IMR-90 (cell line): ENCODE data around the gene CYP27C1. TPM values are rescaled to one million over a fixed set of nuclear protein-coding genes. Genes with fewer than 3 reads are reported as not detected.

Source experiments
- ATAC-seq: fragments of 200-7000 bp; cut with Tn5 transposase; 2 replicates; pipeline ENCODE4 v1.9.1; 2020; ENCODE audit warnings: low read depth, mild to moderate bottlenecking, moderate library complexity
- BruUV-seq: library from RNA; stranded (reverse); fragments of 400-500 nt; replicated peaks from 2 replicates; lab custom pipeline; 2021; lab: Mats Ljungman, UMichigan
- CTCF ChIA-PET: fragments of 300-600 bp; formaldehyde crosslinking; extraction: SDS; loops from one replicate; lab custom pipeline; 2021; ENCODE audit warnings: antibody characterized with exemption; lab: Yijun Ruan, JAX
- POLR2A ChIA-PET: fragments of 300-600 bp; sonication (Branson Sonifier 250); formaldehyde crosslinking; loops from one replicate; lab custom pipeline; 2022; ENCODE audit warnings: antibody characterized with exemption; ENCODE audit not compliant: unreplicated experiment; lab: Charles Lee
- DNase-seq: peaks from one replicate; pipeline ENCODE4 v3.0.0; 2013
- H2AFZ ChIP-seq: replicated peaks from 2 replicates; pipeline ENCODE3; 2013; ENCODE audit warnings: low read length, mild to moderate bottlenecking; ENCODE audit not compliant: poor library complexity
- H2AK5ac ChIP-seq: 2 replicates; pipeline ENCODE4 v1.6.1; 2013; ENCODE audit warnings: low read depth, low read length, inconsistent platforms
- H2AK9ac ChIP-seq: replicated peaks from 2 replicates; pipeline ENCODE3; 2013; ENCODE audit warnings: mild to moderate bottlenecking, low read depth, low read length, moderate library complexity; ENCODE audit not compliant: poor library complexity
- H2BK120ac ChIP-seq: 2 replicates; pipeline ENCODE4 v1.6.1; 2013; ENCODE audit warnings: low read depth, low read length, inconsistent platforms
- H2BK15ac ChIP-seq: 3 replicates; pipeline ENCODE4 v1.6.1; 2013; ENCODE audit warnings: low read depth, low read length, inconsistent platforms
- H2BK20ac ChIP-seq: 2 replicates; pipeline ENCODE4 v1.6.1; 2013; ENCODE audit warnings: low read depth, mild to moderate bottlenecking, inconsistent platforms, low read length, moderate library complexity
- H2BK5ac ChIP-seq: 2 replicates; pipeline ENCODE4 v1.6.1; 2013; ENCODE audit warnings: mild to moderate bottlenecking, low read depth, low read length, inconsistent platforms; ENCODE audit not compliant: poor library complexity, severe bottlenecking
- H3K14ac ChIP-seq: replicated peaks from 2 replicates; pipeline ENCODE4 v1.6.1; 2013; ENCODE audit warnings: low read depth, low read length, inconsistent platforms
- H3K18ac ChIP-seq: 2 replicates; pipeline ENCODE4 v1.6.1; 2013; ENCODE audit warnings: low read depth, low read length, control low read depth
- H3K23ac ChIP-seq: 2 replicates; pipeline ENCODE4 v1.6.1; 2013; ENCODE audit warnings: low read depth, low read length, inconsistent platforms
- H3K27ac ChIP-seq: 2 replicates; pipeline ENCODE4 v1.5.1; 2013; ENCODE audit warnings: mild to moderate bottlenecking, control low read depth, low read length; ENCODE audit not compliant: insufficient read depth
- H3K27me3 ChIP-seq: 2 replicates; pipeline ENCODE4 v1.6.1; 2013; ENCODE audit warnings: low read length; ENCODE audit not compliant: control insufficient read depth, insufficient read depth
- H3K36me3 ChIP-seq: 2 replicates; pipeline ENCODE4 v1.6.1; 2013; ENCODE audit warnings: low read length, mixed read lengths; ENCODE audit not compliant: control insufficient read depth, insufficient read depth
- H3K4ac ChIP-seq: 2 replicates; pipeline ENCODE4 v1.6.1; 2013; ENCODE audit warnings: low read depth, low read length, inconsistent platforms
- H3K4me1 ChIP-seq: 2 replicates; pipeline ENCODE4 v1.6.1; 2013; ENCODE audit warnings: low read length, mixed read lengths; ENCODE audit not compliant: control insufficient read depth, insufficient read depth
- H3K4me2 ChIP-seq: 2 replicates; pipeline ENCODE4 v1.6.1; 2013; ENCODE audit warnings: low read depth, mild to moderate bottlenecking, control low read depth, low read length, moderate library complexity
- H3K4me3 ChIP-seq: 2 replicates; pipeline ENCODE4 v1.5.1; 2013; ENCODE audit warnings: low read depth, mild to moderate bottlenecking, control low read depth, low read length, moderate library complexity; ENCODE audit not compliant: insufficient read depth
- H3K56ac ChIP-seq: 2 replicates; pipeline ENCODE4 v1.6.1; 2013; ENCODE audit warnings: low read length, inconsistent platforms; ENCODE audit not compliant: insufficient read depth; ENCODE audit errors: extremely low read depth
- H3K79me1 ChIP-seq, 2 experiments: 2 replicates each; pipeline ENCODE4 v1.6.1; 2013; ENCODE audit warnings: low read length in 2 of 2, inconsistent platforms in 1 of 2, low read depth in 1 of 2
- H3K9ac ChIP-seq: 2 replicates; pipeline ENCODE4 v1.6.1; 2013; ENCODE audit warnings: low read depth, low read length, control low read depth
- H3K9me1 ChIP-seq: 2 replicates; pipeline ENCODE4 v1.6.1; 2013; ENCODE audit warnings: low read length, inconsistent platforms; ENCODE audit not compliant: insufficient read depth
- H3K9me3 ChIP-seq: 2 replicates; pipeline ENCODE4 v1.6.1; 2013; ENCODE audit warnings: low read length; ENCODE audit not compliant: control insufficient read depth, insufficient read depth
- H4K20me1 ChIP-seq: 2 replicates; pipeline ENCODE4 v1.6.1; 2013; ENCODE audit warnings: low read length, inconsistent platforms; ENCODE audit not compliant: insufficient read depth
- H4K5ac ChIP-seq: 2 replicates; pipeline ENCODE4 v1.6.1; 2013; ENCODE audit warnings: mild to moderate bottlenecking, low read depth, low read length, control low read depth
- H4K8ac ChIP-seq, 2 experiments: 2 replicates each; pipeline ENCODE4 v1.6.1; 2013; ENCODE audit warnings: low read depth in 2 of 2, low read length in 2 of 2, control low read depth in 1 of 2, inconsistent platforms in 1 of 2
- H4K91ac ChIP-seq: 2 replicates; pipeline ENCODE4 v1.6.1; 2013; ENCODE audit warnings: low read depth, low read length, inconsistent platforms; ENCODE audit not compliant: insufficient read depth
- CEBPB ChIP-seq: IDR thresholded peaks from 2 replicates; pipeline ENCODE4 v1.6.1; 2012; ENCODE audit warnings: low read depth, low read length, improper control_type of control experiment
- FOS ChIP-seq: fragments of 150-350 bp; IDR thresholded peaks from 2 replicates; pipeline ENCODE4 v1.6.1; 2016; ENCODE audit warnings: low read depth, low read length
- MAFK ChIP-seq: IDR thresholded peaks from 2 replicates; pipeline ENCODE4 v1.6.1; 2012; ENCODE audit warnings: low read depth, low read length, improper control_type of control experiment
- MAZ ChIP-seq: IDR thresholded peaks from 2 replicates; pipeline ENCODE4 v1.6.1; 2012; ENCODE audit warnings: low read depth, mild to moderate bottlenecking, low read length, improper control_type of control experiment, moderate library complexity, borderline replicate concordance
- MXI1 ChIP-seq: IDR thresholded peaks from 2 replicates; pipeline ENCODE4 v1.6.1; 2012; ENCODE audit warnings: low read depth, mild to moderate bottlenecking, low read length, moderate library complexity, borderline replicate concordance
- POLR2A ChIP-seq: IDR thresholded peaks from 2 replicates; pipeline ENCODE4 v1.6.1; 2012; ENCODE audit warnings: mild to moderate bottlenecking, low read depth, low read length
- SMC3 ChIP-seq: fragments of 150-350 bp; IDR thresholded peaks from 2 replicates; pipeline ENCODE4 v1.6.1; 2016; ENCODE audit warnings: low read depth, mild to moderate bottlenecking, antibody characterized with exemption, low read length, moderate library complexity
- WGBS, 2 experiments: methylation state at CpG; one replicate each; pipeline versions ENCODE4 v1.1.5 to v1.1.7; 2013; ENCODE audit warnings: missing lambda C conversion rate in 2 of 2; ENCODE audit not compliant: insufficient read length in 1 of 2; ENCODE audit errors: extremely low coverage in 2 of 2; 5-methylcytosine and 5-hydroxymethylcytosine counted together
- dilution Hi-C: fragments of 300-500 bp; cut with HindIII; formaldehyde crosslinking; loops from one replicate; pipeline ENCODE4 v1.14.3; 2018; ENCODE audit warnings: low sequenced_read_pairs; ENCODE audit not compliant: unreplicated experiment
- in situ Hi-C: fragments of 300-500 bp; cut with MboI; formaldehyde crosslinking; loops from 3 replicates; pipeline ENCODE4 v1.14.3; 2019; ENCODE audit warnings: low sequenced_read_pairs, inconsistent platforms, mixed read lengths
- intact Hi-C: fragments of 100-400 bp; cut with micrococcal nuclease; formaldehyde crosslinking; loops from 2 replicates; pipeline ENCODE4 v1.10.0; 2022
- polyA plus RNA-seq, 3 experiments: library from polyadenylated mRNA; depleted of rRNA; stranded (reverse); fragments of >200 nt; gene quantifications; 2 replicates each; pipeline ENCODE4 v1.2.3, GENCODE V29; 2012; ENCODE audit warnings: low replicate concordance in 1 of 3
- total RNA-seq: library from RNA; depleted of rRNA; stranded (reverse); fragments of >200 nt; gene quantifications from 2 replicates; pipeline ENCODE4 v1.2.3, GENCODE V29; 2012

The CYP27C1 gene
- total and polyA plus RNA-seq, 2 of the 4 experiments (the other 2 are of a cell fraction) = not detected

- Histone ChIP-seq H3K9ac (no peak overlapping the region), H2BK120ac (no peak overlapping the region), H2BK15ac (no peak overlapping the region), H3K27ac (no peak overlapping the region), H4K8ac (no peak overlapping the region), H2AFZ (no peak overlapping the region), H3K4ac (no peak overlapping the region), H2BK20ac (no peak overlapping the region), H3K4me2 (no peak overlapping the region), H2AK5ac (no peak overlapping the region), H2BK5ac (no peak overlapping the region), H3K9me1 (0 out of 2 replicates have a peak, but pooled peaks cover 2% of the 10 kb centered on the region), H2AK9ac (no peak overlapping the region), H3K18ac (no peak overlapping the region), H3K56ac (no peak overlapping the region), H3K4me1 (peaks cover 3% of the 10 kb centered on the region; the same call in 1 of the 2 replicates), H3K4me3 (no peak overlapping the region), H3K23ac (no peak overlapping the region), H3K79me1 (no peaks in the 10 kb centered on the region), H3K36me3 (no peaks in the 10 kb centered on the region), H4K5ac (no peak overlapping the region), H3K27me3 (peaks cover 11% of the 10 kb centered on the region), H3K14ac (no peak overlapping the region), H3K9me3 (no peaks in the 10 kb centered on the region), H4K20me1 (no peaks in the 10 kb centered on the region), H4K91ac (no peak overlapping the region)
- dilution Hi-C loops (no loop called here), in situ Hi-C loops (no loop called here), intact Hi-C loops (no loop called here)
- CTCF ChIA-PET = no interaction called here
- ATAC-seq = no peak
- POLR2A ChIA-PET = no interaction called here
- DNase-seq = no peak
- WGBS, 2 experiments = 80% methylated on average over 1 of the region's 7 CpGs; no CpG with 5 or more reads in 1 of the 2 experiments
- no TSS peak for BruUV-seq
- TF ChIP-seq MXI1 (no peak), SMC3 (no peak), MAZ (no peak), CEBPB (no peak), POLR2A (no peak), MAFK (no peak), FOS (no peak)
Measured at GRCh38 chr2:127162261-127163089, 57.6 kb downstream of the CYP27C1 start.
